SU-DHL-6 (cell line): Measurements from ENCODE around the gene NUBP2.

Source experiments
- EZH2phosphoT487 ChIP-seq: fragments of 200-600 bp; sonication (generic), shearing (Covaris generic); conservative IDR thresholded peaks from 2 replicates; pipeline ENCODE4 v1.6.1; 2018; ENCODE audit warnings: mild to moderate bottlenecking, antibody characterized with exemption, low read length, moderate library complexity, mixed read lengths
- TF ChIP-seq, protein P1 (sequence below): fragments of 200-600 bp; sonication (generic); IDR thresholded peaks from one replicate; pipeline ENCODE4 v1.5.1; 2017; ENCODE audit warnings: antibody characterized with exemption, mild to moderate bottlenecking, low read length, moderate library complexity; ENCODE audit not compliant: insufficient read depth, poor library complexity, severe bottlenecking

DNA sequence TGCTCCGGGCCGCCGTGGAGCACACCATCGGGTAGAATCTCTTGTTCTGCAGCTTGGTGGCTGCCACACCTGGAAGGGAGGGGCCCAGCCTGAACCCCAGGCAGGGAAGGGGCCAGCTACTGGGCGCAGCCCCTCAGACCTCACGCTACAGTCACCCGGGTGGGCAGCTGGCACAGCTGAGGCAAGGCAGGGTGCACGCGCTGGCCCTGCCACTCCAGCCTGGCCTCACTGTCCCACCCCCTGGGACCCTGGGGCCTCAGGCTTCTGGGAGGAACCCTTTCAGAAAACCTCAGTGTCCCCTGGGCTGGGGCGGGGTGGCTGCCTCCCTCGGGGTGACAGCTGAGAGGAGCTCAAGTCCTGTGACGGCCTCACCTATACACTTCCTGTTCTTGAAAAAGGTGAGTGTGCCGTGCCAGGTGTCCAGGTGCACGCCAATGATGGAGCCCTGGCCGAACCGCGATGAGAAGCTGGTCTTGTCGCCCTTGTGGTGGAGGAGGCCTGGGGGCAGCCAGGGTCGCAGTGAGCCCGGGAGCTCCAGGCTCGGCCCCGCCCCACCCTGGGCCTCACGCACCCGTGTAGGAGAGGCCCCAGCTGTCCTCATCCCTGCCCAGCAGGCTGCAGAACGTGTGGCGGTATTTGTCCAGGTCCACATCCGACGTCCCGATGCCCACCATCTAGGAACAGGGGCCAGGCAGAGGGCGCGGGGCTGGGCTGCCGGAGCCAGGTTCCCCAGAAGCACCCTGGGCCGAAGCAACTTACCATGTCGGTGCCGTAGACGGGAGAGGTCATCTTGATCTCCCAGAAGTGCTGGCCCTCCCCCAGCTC, 5.2 kb upstream of the NUBP2 start:
- TF ChIP-seq, protein P1, sequence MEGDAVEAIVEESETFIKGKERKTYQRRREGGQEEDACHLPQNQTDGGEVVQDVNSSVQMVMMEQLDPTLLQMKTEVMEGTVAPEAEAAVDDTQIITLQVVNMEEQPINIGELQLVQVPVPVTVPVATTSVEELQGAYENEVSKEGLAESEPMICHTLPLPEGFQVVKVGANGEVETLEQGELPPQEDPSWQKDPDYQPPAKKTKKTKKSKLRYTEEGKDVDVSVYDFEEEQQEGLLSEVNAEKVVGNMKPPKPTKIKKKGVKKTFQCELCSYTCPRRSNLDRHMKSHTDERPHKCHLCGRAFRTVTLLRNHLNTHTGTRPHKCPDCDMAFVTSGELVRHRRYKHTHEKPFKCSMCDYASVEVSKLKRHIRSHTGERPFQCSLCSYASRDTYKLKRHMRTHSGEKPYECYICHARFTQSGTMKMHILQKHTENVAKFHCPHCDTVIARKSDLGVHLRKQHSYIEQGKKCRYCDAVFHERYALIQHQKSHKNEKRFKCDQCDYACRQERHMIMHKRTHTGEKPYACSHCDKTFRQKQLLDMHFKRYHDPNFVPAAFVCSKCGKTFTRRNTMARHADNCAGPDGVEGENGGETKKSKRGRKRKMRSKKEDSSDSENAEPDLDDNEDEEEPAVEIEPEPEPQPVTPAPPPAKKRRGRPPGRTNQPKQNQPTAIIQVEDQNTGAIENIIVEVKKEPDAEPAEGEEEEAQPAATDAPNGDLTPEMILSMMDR = no peak
- TF ChIP-seq EZH2phosphoT487 = no peak
